ENCODE data around the gene ARL6.

GRCh38 chr3:97742036-97742435, 22.5 kb upstream of the ARL6 start:
- TF ChIP-seq FOXK1 (CRISPR knock-in tag; IDR thresholded peaks at IDR 0.05; ENCODE audit: borderline replicate concordance) (no peak), BCL6 (CRISPR knock-in tag; IDR thresholded peaks at IDR 0.05) (no peak), GATAD2A (IDR thresholded peaks at IDR 0.05) (no peak), TCF7L2 (IDR thresholded peaks at IDR 0.05; ENCODE audit: low read depth, low read length) (no peak), SP1 (CRISPR knock-in tag; IDR thresholded peaks at IDR 0.05) (no peak), HDAC1 (IDR thresholded peaks at IDR 0.05) (no peak)
